ENCODE results near the gene MANEAL.
A peak's percentile ranks its signal among the peaks of the same experiment; 100 is the strongest.

The MANEAL gene

GRCh38 chr1:37793773-37794371 lies at the start of gene MANEAL (continued):
- TF ChIP-seq, protein P1, sequence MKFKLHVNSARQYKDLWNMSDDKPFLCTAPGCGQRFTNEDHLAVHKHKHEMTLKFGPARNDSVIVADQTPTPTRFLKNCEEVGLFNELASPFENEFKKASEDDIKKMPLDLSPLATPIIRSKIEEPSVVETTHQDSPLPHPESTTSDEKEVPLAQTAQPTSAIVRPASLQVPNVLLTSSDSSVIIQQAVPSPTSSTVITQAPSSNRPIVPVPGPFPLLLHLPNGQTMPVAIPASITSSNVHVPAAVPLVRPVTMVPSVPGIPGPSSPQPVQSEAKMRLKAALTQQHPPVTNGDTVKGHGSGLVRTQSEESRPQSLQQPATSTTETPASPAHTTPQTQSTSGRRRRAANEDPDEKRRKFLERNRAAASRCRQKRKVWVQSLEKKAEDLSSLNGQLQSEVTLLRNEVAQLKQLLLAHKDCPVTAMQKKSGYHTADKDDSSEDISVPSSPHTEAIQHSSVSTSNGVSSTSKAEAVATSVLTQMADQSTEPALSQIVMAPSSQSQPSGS (tag by site-specific recombination; IDR thresholded peaks at IDR 0.05; ENCODE audit: low read depth), result no peak
- TF ChIP-seq ZNF202 (tag by site-specific recombination; IDR thresholded peaks at IDR 0.05; ENCODE audit: borderline replicate concordance) (no peak), ZNF433 (tag by site-specific recombination; IDR thresholded peaks at IDR 0.05; ENCODE audit: low read depth) (no peak), SALL2 (tag by site-specific recombination; IDR thresholded peaks at IDR 0.05; ENCODE audit: borderline replicate concordance) (no peak), IKZF3 (tag by site-specific recombination; IDR thresholded peaks at IDR 0.05) (no peak), ZNF596 (tag by site-specific recombination; IDR thresholded peaks at IDR 0.05) (no peak), ZNF629 (tag by site-specific recombination; IDR thresholded peaks at IDR 0.05) (no peak), EGR2 (tag by site-specific recombination; IDR thresholded peaks at IDR 0.05; ENCODE audit: low read depth) (peak; percentile 30; the same call in 1 of the 2 replicates), ZBTB6 (tag by site-specific recombination; IDR thresholded peaks at IDR 0.05) (no peak), ZBTB8A (tag by site-specific recombination; IDR thresholded peaks at IDR 0.05) (peak; percentile 79), ZNF610 (tag by site-specific recombination; IDR thresholded peaks at IDR 0.05; ENCODE audit: borderline replicate concordance) (0 out of 2 replicates have a peak, but pooled peaks have one; percentile 42), ZNF335 (tag by site-specific recombination; conservative IDR thresholded peaks at IDR 0.05) (no peak; the same call in 1 of the 2 replicates), ZNF366 (tag by site-specific recombination; conservative IDR thresholded peaks at IDR 0.05) (no peak), MZF1 (tag by site-specific recombination; IDR thresholded peaks at IDR 0.05; ENCODE audit: borderline replicate concordance) (peak; percentile 72; the same call in 1 of the 2 replicates), ZNF558 (tag by site-specific recombination; IDR thresholded peaks at IDR 0.05) (no peak), ZNF354C (tag by site-specific recombination; IDR thresholded peaks at IDR 0.05; ENCODE audit: borderline replicate concordance, low read depth) (no peak), GLI2 (tag by site-specific recombination; IDR thresholded peaks at IDR 0.05; ENCODE audit: borderline replicate concordance, low read depth) (no peak), ZNF677 (tag by site-specific recombination; IDR thresholded peaks at IDR 0.05) (0 out of 2 replicates have a peak, but pooled peaks have one; percentile 38), ZNF174 (tag by site-specific recombination; IDR thresholded peaks at IDR 0.05) (no peak), ZNF223 (tag by site-specific recombination; IDR thresholded peaks at IDR 0.05) (no peak), YY1 (tag by site-specific recombination; IDR thresholded peaks at IDR 0.05) (peak; percentile 77)
- TF ChIP-seq, protein P2, sequence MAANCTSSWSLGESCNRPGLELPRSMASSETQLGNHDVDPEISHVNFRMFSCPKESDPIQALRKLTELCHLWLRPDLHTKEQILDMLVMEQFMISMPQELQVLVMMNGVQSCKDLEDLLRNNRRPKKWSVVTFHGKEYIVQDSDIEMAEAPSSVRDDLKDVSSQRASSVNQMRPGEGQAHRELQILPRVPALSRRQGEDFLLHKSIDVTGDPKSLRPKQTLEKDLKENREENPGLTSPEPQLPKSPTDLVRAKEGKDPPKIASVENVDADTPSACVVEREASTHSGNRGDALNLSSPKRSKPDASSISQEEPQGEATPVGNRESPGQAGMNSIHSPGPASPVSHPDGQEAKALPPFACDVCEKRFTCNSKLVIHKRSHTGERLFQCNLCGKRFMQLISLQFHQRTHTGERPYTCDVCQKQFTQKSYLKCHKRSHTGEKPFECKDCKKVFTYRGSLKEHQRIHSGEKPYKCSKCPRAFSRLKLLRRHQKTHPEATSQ (tag by site-specific recombination; IDR thresholded peaks at IDR 0.05), result peak; percentile 79; the same call in 1 of the 2 replicates
- TF ChIP-seq, protein P3, sequence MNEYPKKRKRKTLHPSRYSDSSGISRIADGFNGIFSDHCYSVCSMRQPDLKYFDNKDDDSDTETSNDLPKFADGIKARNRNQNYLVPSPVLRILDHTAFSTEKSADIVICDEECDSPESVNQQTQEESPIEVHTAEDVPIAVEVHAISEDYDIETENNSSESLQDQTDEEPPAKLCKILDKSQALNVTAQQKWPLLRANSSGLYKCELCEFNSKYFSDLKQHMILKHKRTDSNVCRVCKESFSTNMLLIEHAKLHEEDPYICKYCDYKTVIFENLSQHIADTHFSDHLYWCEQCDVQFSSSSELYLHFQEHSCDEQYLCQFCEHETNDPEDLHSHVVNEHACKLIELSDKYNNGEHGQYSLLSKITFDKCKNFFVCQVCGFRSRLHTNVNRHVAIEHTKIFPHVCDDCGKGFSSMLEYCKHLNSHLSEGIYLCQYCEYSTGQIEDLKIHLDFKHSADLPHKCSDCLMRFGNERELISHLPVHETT (tag by site-specific recombination; IDR thresholded peaks at IDR 0.05), result no peak
- TF ChIP-seq, protein P4, sequence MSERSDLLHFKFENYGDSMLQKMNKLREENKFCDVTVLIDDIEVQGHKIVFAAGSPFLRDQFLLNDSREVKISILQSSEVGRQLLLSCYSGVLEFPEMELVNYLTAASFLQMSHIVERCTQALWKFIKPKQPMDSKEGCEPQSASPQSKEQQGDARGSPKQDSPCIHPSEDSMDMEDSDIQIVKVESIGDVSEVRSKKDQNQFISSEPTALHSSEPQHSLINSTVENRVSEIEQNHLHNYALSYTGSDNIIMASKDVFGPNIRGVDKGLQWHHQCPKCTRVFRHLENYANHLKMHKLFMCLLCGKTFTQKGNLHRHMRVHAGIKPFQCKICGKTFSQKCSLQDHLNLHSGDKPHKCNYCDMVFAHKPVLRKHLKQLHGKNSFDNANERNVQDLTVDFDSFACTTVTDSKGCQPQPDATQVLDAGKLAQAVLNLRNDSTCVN (tag by site-specific recombination; optimal IDR thresholded peaks at IDR 0.05), result peak; percentile 81
